ENCODE data around the gene STIM2. TPM values are rescaled to one million over a fixed set of nuclear protein-coding genes. Genes with fewer than 3 reads are reported as not detected.

Gene STIM2
- total RNA-seq, 4 donors from 2014 or later: 9.6 to 12.2 (median 10.1) TPM

- TF ChIP-seq, protein P1, sequence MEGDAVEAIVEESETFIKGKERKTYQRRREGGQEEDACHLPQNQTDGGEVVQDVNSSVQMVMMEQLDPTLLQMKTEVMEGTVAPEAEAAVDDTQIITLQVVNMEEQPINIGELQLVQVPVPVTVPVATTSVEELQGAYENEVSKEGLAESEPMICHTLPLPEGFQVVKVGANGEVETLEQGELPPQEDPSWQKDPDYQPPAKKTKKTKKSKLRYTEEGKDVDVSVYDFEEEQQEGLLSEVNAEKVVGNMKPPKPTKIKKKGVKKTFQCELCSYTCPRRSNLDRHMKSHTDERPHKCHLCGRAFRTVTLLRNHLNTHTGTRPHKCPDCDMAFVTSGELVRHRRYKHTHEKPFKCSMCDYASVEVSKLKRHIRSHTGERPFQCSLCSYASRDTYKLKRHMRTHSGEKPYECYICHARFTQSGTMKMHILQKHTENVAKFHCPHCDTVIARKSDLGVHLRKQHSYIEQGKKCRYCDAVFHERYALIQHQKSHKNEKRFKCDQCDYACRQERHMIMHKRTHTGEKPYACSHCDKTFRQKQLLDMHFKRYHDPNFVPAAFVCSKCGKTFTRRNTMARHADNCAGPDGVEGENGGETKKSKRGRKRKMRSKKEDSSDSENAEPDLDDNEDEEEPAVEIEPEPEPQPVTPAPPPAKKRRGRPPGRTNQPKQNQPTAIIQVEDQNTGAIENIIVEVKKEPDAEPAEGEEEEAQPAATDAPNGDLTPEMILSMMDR (IDR thresholded peaks at IDR 0.05): no peak
- no peak for TF ChIP-seq EP300 (IDR thresholded peaks at IDR 0.05)
- TF ChIP-seq POLR2A (IDR thresholded peaks at IDR 0.05; ENCODE audit: low read depth): no peak
- TF ChIP-seq POLR2AphosphoS5 (IDR thresholded peaks at IDR 0.05): no peak
- no peak for DNase-seq (ENCODE audit: extremely low spot score)
- no peaks in the 10 kb centered on the region for H3K9me3 ChIP-seq
- WGBS: 93% methylated on average over 2 of the region's 2 CpGs
- no peak overlapping the region for H3K27ac ChIP-seq (replicated peaks in 1 of 4)
- intact Hi-C loops (cut with DNase I): no loop called here
- H3K4me1 ChIP-seq: no peaks in the 10 kb centered on the region
- H3K36me3 ChIP-seq: no peaks in the 10 kb centered on the region
- no peak overlapping the region for H3K4me3 ChIP-seq
- H3K27me3 ChIP-seq: no peaks in the 10 kb centered on the region
Observed at GRCh38 chr4:26937139-26937538, 76.5 kb downstream of the STIM2 start.

- WGBS: 88% methylated on average over 3 of the region's 3 CpGs
- TF ChIP-seq POLR2A (IDR thresholded peaks at IDR 0.05; ENCODE audit: low read depth) (no peak), EP300 (IDR thresholded peaks at IDR 0.05) (no peak), POLR2AphosphoS5 (IDR thresholded peaks at IDR 0.05) (no peak)
- TF ChIP-seq, protein P1 (IDR thresholded peaks at IDR 0.05): no peak
- intact Hi-C loops (cut with DNase I): no loop called here
- no peak for DNase-seq (ENCODE audit: extremely low spot score)
- Histone ChIP-seq H3K36me3 (no peaks in the 10 kb centered on the region), H3K27me3 (no peaks in the 10 kb centered on the region), H3K9me3 (no peaks in the 10 kb centered on the region), H3K4me3 (no peak overlapping the region), H3K4me1 (no peaks in the 10 kb centered on the region), H3K27ac (replicated peaks in 1 of 4) (no peak overlapping the region)
Observed at GRCh38 chr4:26937567-26937966, 76.9 kb downstream of the STIM2 start.

GRCh38 chr4:26938516-26938915 lies 77.9 kb downstream of the STIM2 start:
- no peak overlapping the region for H3K27ac ChIP-seq (replicated peaks in 1 of 4)
- 87% methylated on average over 2 of the region's 2 CpGs for WGBS
- no peaks in the 10 kb centered on the region for H3K27me3 ChIP-seq
- no peaks in the 10 kb centered on the region for H3K9me3 ChIP-seq
- no peak for DNase-seq (ENCODE audit: extremely low spot score)
- no peaks in the 10 kb centered on the region for H3K36me3 ChIP-seq
- intact Hi-C loops (cut with DNase I): no loop called here
- H3K4me1 ChIP-seq: no peaks in the 10 kb centered on the region
- no peak for TF ChIP-seq EP300 (IDR thresholded peaks at IDR 0.05)
- no peak for TF ChIP-seq POLR2AphosphoS5 (IDR thresholded peaks at IDR 0.05)
- TF ChIP-seq, protein P1 (IDR thresholded peaks at IDR 0.05): no peak
- TF ChIP-seq POLR2A (IDR thresholded peaks at IDR 0.05; ENCODE audit: low read depth): no peak
- no peak overlapping the region for H3K4me3 ChIP-seq

- H3K4me1 ChIP-seq: no peaks in the 10 kb centered on the region
- DNase-seq (ENCODE audit: extremely low spot score): no peak
- no peak overlapping the region for H3K27ac ChIP-seq (replicated peaks in 1 of 4)
- intact Hi-C loops (cut with DNase I): no loop called here
- TF ChIP-seq POLR2AphosphoS5 (IDR thresholded peaks at IDR 0.05) (no peak), EP300 (IDR thresholded peaks at IDR 0.05) (no peak), POLR2A (IDR thresholded peaks at IDR 0.05; ENCODE audit: low read depth) (no peak)
- TF ChIP-seq, protein P1 (IDR thresholded peaks at IDR 0.05): no peak
- no peaks in the 10 kb centered on the region for H3K9me3 ChIP-seq
- H3K27me3 ChIP-seq: no peaks in the 10 kb centered on the region
- no peaks in the 10 kb centered on the region for H3K36me3 ChIP-seq
- H3K4me3 ChIP-seq: no peak overlapping the region
- WGBS: 91% methylated on average over 1 of the region's 1 CpG
Observed at GRCh38 chr4:26941951-26942350, 81.3 kb downstream of the STIM2 start.

DNA sequence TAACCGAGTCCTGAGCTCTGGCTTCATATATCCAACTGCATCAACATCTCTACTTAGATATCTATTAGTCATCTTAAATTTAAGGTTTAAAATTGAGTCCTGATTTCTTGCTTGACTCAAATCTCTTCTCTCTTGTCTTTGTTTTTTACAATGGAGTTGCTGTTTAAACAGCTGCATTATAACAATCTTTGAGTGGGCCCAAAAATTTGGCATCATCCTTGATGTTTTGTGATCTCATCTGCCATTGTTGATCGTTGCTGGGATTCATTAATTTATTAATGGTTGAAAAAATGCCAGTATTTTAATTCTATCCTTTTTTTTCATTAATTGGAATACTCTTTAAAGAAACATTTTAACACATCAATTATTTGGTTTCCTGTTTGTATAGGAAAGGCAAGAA lies 82.2 kb downstream of the STIM2 start:
- 64% methylated on average over 2 of the region's 2 CpGs for WGBS
- Histone ChIP-seq H3K27ac (replicated peaks in 1 of 4) (no peak overlapping the region), H3K9me3 (no peaks in the 10 kb centered on the region), H3K4me3 (no peak overlapping the region), H3K36me3 (no peaks in the 10 kb centered on the region), H3K4me1 (no peaks in the 10 kb centered on the region), H3K27me3 (no peaks in the 10 kb centered on the region)
- intact Hi-C loops (cut with DNase I): no loop called here
- TF ChIP-seq EP300 (IDR thresholded peaks at IDR 0.05) (no peak), POLR2AphosphoS5 (IDR thresholded peaks at IDR 0.05) (no peak), POLR2A (IDR thresholded peaks at IDR 0.05; ENCODE audit: low read depth) (no peak)
- TF ChIP-seq, protein P1 (IDR thresholded peaks at IDR 0.05): no peak
- DNase-seq (ENCODE audit: extremely low spot score): no peak

Measured in esophagus muscularis mucosa (tissue), 4 donors.